Dedifferentiated amniotic fluid mesenchymal stem cell (primary cell): ENCODE data around the gene UPK2.
A peak's percentile ranks its signal among the peaks of the same experiment; 100 is the strongest.
"Not testable (repeated sequence)": the region's sequence is repeated elsewhere in the genome, so short reads cannot be mapped to it uniquely, and the experiment has no call there.

Source experiments
- DNase-seq: peaks from one replicate; pipeline ENCODE4 v3.0.0-alpha.2; 2016; ENCODE audit errors: extremely low spot score

The UPK2 gene

DNA sequence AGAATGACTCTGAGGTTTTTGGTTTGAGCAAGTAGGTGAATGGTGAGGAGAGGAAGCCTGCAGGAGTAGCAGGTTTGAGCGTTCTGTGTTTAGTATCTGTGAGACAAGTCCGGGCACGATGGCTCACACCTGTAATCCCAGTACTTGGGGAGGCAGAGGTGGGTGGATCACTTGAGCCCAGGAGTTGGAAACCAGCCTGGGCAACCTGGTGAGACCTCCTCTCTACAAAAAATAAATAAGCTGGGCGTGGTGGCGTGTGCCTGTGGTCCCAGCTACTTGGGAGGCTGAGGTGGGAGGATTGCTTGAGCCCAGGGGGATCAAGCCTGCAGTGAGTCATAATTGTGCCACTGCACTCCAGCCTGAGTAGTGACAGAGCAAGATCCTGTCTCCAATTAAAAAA, 32.2 kb downstream of the UPK2 start:
- DNase-seq: no peak

DNA sequence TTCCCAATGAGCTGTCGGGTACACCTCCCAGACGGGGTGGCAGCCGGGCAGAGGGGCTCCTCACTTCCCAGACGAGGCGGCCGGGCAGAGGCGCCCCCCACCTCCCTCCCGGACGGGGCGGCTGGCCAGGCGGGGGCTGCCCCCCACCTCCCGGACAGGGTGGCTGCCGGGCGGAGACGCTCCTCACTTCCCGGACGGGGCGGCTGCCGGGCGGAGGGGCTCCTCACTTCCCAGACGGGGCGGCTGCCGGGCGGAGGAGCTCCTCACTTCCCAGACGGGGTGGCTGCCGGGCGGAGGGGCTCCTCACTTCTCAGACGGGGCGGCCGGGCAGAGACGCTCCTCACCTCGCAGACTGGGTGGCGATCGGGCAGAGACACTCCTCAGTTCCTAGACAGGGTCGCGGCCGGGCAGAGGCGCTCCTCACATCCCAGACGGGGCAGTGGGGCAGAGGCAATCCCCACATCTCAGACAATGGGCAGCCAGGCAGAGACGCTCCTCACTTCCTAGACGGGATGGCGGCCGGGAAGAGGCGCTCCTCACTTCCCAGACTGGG, 35.5 kb downstream of the UPK2 start:
- DNase-seq: not testable (repeated sequence)

DNA sequence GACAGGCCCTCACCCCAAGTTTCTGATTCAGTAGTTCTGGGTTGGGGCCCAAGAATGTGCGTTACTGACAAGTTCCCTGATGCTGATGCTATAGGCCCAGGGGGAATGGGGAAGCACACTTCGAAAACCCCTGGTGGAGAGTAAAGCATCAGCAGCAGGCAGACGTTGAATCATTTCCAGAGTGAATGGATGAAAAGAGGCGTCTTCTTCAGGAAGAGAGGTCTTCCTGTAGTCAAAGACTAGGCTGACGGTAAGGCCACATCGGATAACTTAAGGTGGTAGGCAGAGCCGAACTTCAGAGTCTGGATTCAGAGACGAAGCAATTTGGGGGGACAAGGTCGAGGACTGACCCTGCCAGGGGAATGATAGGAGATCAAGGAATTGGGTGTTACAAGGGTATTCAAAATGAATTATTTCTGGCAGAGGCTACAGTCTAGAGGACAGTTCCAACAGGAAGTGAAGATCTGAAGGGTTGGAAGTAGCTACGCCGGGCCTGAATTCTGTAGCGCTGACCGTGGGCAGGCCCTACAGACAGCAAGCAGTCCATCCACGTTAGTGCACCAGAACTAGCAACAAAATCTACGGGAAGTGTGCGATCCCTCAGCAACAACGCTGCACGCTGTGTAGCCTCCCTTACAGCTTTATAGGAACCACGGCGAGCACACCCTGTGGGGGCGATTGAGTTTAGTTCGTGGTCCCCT, 41.0 kb downstream of the UPK2 start:
- DNase-seq: no peak

DNA sequence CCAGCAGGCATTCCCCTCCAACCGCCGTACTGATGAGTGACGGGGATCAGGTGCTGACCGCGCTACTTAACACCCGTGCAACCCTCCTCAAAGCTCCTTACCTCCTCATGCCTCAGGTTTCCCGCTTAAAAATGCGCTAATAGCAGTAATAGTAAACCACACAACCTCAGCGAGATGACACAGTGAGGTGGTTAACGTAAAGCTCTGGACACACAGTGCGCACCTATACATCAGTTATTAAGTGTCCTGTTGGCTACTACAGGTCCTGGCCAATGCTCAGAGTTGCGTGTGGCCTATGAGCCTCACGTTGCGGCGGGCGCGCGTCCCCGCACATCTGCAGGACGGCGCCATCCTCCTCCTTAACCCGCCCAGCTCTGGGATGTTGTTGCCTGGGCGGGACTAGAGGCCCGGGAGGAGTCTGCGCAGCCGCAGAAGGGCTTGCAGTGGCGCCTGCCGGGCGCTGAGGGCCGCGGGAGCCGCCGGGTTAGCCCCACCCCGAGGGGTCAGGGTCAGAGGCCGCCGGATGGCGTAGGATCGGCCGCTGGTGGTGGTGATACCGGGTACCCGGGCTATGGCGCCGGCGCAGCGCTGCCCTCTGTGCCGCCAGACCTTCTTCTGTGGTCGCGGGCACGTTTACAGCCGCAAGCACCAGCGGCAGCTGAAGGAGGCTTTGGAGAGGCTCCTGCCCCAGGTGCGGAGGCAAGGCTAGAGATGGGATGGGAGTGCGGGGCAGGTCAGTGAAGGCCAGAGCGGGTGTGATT, 41.7 kb downstream of the UPK2 start, which contains the start of gene CENATAC:
Gene CENATAC, plus strand, starts transcription at position 512 of the 761 bp plus-strand sequence. Its CDS starts 60 bp downstream, at position 572.
- peak; percentile 73 for DNase-seq

DNA sequence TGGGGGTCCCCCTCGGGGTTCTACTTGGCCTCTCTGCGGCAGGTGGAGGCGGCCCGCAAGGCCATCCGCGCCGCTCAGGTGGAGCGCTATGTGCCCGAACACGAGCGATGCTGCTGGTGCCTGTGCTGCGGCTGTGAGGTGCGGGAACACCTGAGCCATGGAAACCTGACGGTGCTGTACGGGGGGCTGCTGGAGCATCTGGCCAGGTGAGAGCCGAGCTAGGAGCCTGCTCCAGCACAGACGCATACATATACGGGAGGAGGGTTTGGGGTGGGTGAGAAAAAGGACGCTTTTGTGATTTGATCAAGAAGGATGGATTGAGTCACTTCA, 42.3 kb downstream of the UPK2 start:
- DNase-seq: no peak

DNA sequence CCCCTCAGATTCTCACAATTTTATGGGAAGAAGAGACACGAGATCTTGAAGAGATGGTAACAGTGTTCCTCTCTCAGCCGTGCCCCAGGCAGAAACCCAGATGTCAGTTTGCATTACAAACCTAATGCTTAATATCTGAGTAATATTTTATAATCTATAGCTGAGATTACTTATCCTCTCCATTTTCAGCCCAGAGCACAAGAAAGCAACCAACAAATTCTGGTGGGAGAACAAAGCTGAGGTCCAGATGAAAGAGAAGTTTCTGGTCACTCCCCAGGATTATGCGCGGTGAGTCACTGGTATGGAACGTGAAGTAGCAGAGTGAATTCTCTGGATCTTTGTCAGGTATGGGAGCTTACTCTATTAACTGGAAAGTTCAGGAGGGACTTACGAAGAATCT, 42.7 kb downstream of the UPK2 start:
- DNase-seq: no peak

DNA sequence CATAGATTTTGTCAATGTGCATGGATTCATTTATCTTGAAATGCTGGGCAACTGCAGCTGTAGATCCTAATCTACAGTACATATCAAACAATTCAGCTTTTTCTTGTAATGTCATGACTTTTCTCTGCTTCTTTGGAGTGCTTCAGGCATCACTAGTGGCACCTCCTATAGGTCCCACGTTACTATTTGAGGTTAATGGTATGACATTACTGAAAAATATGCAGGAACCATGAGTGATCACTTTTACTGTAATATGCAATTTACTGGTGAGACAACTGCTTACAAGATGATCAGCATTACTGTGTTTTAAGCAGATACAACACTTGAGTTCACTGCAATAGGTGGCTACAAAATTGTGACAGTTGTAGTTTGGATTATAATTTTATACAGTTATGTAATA, 44.8 kb downstream of the UPK2 start:
- no peak for DNase-seq

DNA sequence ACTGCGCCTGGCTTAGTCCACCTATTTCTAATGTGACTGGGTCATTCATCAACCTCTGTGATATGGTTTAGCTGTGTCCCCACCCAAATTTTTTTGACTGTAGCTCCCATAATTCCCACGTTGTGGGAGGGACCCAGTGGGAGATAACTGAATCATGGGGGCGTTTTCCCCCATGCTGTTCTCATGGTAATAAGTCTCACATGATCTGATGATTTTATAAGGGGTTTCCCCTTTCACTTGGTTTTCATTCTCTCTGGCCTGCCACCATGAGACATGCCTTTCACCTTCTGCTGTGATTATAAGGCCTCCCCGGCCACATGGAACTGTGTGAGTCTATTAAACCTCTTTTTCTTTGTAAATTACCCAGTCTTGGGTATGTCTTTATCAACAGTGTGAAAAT, 50.6 kb downstream of the UPK2 start:
- no peak for DNase-seq
